H9 (cell line): ENCODE results near the gene MYOM1. TPM values are rescaled to one million over a fixed set of nuclear protein-coding genes. Genes with fewer than 3 reads are reported as not detected.

ENCODE experiments used
- DNase-seq: peaks from one replicate; pipeline ENCODE4 v3.0.0-alpha.2; 2017
- H2AFZ ChIP-seq: one replicate; pipeline ENCODE4 v1.6.1; 2013; ENCODE audit warnings: mild to moderate bottlenecking, low read length, control low read depth, moderate library complexity
- H2AK5ac ChIP-seq: 2 replicates; pipeline ENCODE4 v1.6.1; 2013; ENCODE audit warnings: low read length, control low read depth, mixed read lengths; ENCODE audit not compliant: insufficient read length
- H2BK120ac ChIP-seq: one replicate; pipeline ENCODE4 v1.6.1; 2013; ENCODE audit warnings: low read depth, mild to moderate bottlenecking, low read length, control low read depth, inconsistent platforms; ENCODE audit not compliant: poor library complexity, severe bottlenecking
- H2BK12ac ChIP-seq: 2 replicates; pipeline ENCODE4 v1.6.1; 2013; ENCODE audit warnings: low read length, control low read depth, mixed read lengths, low read depth; ENCODE audit not compliant: insufficient read length
- H2BK15ac ChIP-seq: 2 replicates; pipeline ENCODE4 v1.6.1; 2013; ENCODE audit warnings: low read depth, low read length, control low read depth
- H2BK20ac ChIP-seq: one replicate; pipeline ENCODE4 v1.6.1; 2013; ENCODE audit warnings: low read depth, mild to moderate bottlenecking, low read length, control low read depth, inconsistent platforms; ENCODE audit not compliant: poor library complexity, severe bottlenecking
- H2BK5ac ChIP-seq: 2 replicates; pipeline ENCODE4 v1.6.1; 2013; ENCODE audit warnings: low read length, control low read depth, mixed read lengths; ENCODE audit not compliant: insufficient read length
- H3K14ac ChIP-seq: 2 replicates; pipeline ENCODE4 v1.6.1; 2013; ENCODE audit warnings: low read length, control low read depth; ENCODE audit not compliant: insufficient read depth
- H3K18ac ChIP-seq: 2 replicates; pipeline ENCODE4 v1.6.1; 2013; ENCODE audit warnings: low read depth, mild to moderate bottlenecking, mixed read lengths, low read length, control low read depth; ENCODE audit not compliant: insufficient read length
- H3K23ac ChIP-seq: 2 replicates; pipeline ENCODE4 v1.6.1; 2013; ENCODE audit warnings: low read length, control low read depth, mixed read lengths, low read depth; ENCODE audit not compliant: insufficient read length
- H3K23me2 ChIP-seq: 2 replicates; pipeline ENCODE4 v1.6.1; 2013; ENCODE audit warnings: low read depth, mild to moderate bottlenecking, mixed read lengths, low read length, control low read depth; ENCODE audit not compliant: insufficient read length, poor library complexity, severe bottlenecking
- H3K27ac ChIP-seq: 2 replicates; pipeline ENCODE4 v1.5.1; 2013; ENCODE audit warnings: low read length, control low read depth, mixed read lengths, low read depth; ENCODE audit not compliant: insufficient read length
- H3K27me3 ChIP-seq: 2 replicates; pipeline ENCODE4 v1.6.1; 2013; ENCODE audit warnings: low read length, control low read depth, inconsistent platforms; ENCODE audit not compliant: insufficient read depth
- H3K4ac ChIP-seq: 2 replicates; pipeline ENCODE4 v1.6.1; 2013; ENCODE audit warnings: low read depth, mild to moderate bottlenecking, control low read depth, inconsistent platforms, low read length, moderate library complexity
- H3K4me1 ChIP-seq: 2 replicates; pipeline ENCODE4 v1.6.1; 2013; ENCODE audit warnings: low read length, control low read depth, inconsistent platforms; ENCODE audit not compliant: insufficient read depth
- H3K4me2 ChIP-seq: 2 replicates; pipeline ENCODE4 v1.6.1; 2013; ENCODE audit warnings: low read length, control low read depth, mixed read lengths; ENCODE audit not compliant: insufficient read length, insufficient read depth
- H3K56ac ChIP-seq: 2 replicates; pipeline ENCODE4 v1.6.1; 2013; ENCODE audit warnings: low read depth, mild to moderate bottlenecking, mixed read lengths, low read length, control low read depth; ENCODE audit not compliant: insufficient read length
- H3K79me1 ChIP-seq: 2 replicates; pipeline ENCODE4 v1.6.1; 2013; ENCODE audit warnings: low read depth, mild to moderate bottlenecking, moderate library complexity, low read length, control low read depth, inconsistent platforms; ENCODE audit not compliant: insufficient read depth, poor library complexity, severe bottlenecking
- H3K79me2 ChIP-seq: 2 replicates; pipeline ENCODE4 v1.6.1; 2013; ENCODE audit warnings: low read length, control low read depth, inconsistent platforms; ENCODE audit not compliant: insufficient read depth
- H3K9ac ChIP-seq: 2 replicates; pipeline ENCODE4 v1.6.1; 2013; ENCODE audit warnings: low read length, control low read depth, mixed read lengths; ENCODE audit not compliant: insufficient read length; ENCODE audit errors: extremely low read depth
- H3K9me3 ChIP-seq: one replicate; pipeline ENCODE4 v1.6.1; 2013; ENCODE audit warnings: low read depth, low read length, inconsistent platforms; ENCODE audit not compliant: control insufficient read depth
- H3T11ph ChIP-seq: one replicate; pipeline ENCODE4 v1.6.1; 2013; ENCODE audit warnings: mild to moderate bottlenecking, low read length, control low read depth, inconsistent platforms
- H4K20me1 ChIP-seq: one replicate; pipeline ENCODE4 v1.6.1; 2013; ENCODE audit not compliant: control insufficient read depth, insufficient read length, insufficient read depth
- H4K5ac ChIP-seq: 2 replicates; pipeline ENCODE4 v1.6.1; 2013; ENCODE audit warnings: low read depth, mild to moderate bottlenecking, mixed read lengths, low read length, control low read depth; ENCODE audit not compliant: insufficient read length
- H4K8ac ChIP-seq: replicated peaks from 2 replicates; pipeline ENCODE4 v1.6.1; 2013; ENCODE audit warnings: low read length, control low read depth, mixed read lengths, low read depth; ENCODE audit not compliant: insufficient read length
- H4K91ac ChIP-seq: 2 replicates; pipeline ENCODE4 v1.6.1; 2013; ENCODE audit warnings: low read depth, mild to moderate bottlenecking, moderate library complexity, mixed read lengths, low read length, control low read depth; ENCODE audit not compliant: insufficient read length
- H3K27ac Mint-ChIP-seq, 3 experiments: 2 replicates in 2 of 3; 3 replicates in 1 of 3; pipeline ENCODE4 v1.8.0; 2020 to 2021; ENCODE audit warnings: mixed read lengths in 3 of 3, mild to moderate bottlenecking in 1 of 3, moderate library complexity in 1 of 3
- H3K27me3 Mint-ChIP-seq: 2 replicates; pipeline ENCODE4 v1.8.0; 2021; ENCODE audit warnings: low read depth, mild to moderate bottlenecking, moderate library complexity, mixed read lengths
- H3K36me3 Mint-ChIP-seq, 3 experiments: 2 replicates in 2 of 3; 3 replicates in 1 of 3; pipeline ENCODE4 v1.8.0; 2020 to 2021; ENCODE audit warnings: low read depth in 3 of 3, mixed read lengths in 3 of 3; ENCODE audit not compliant: insufficient read depth in 1 of 3
- H3K4me1 Mint-ChIP-seq, 2 experiments: 2 replicates each; pipeline ENCODE4 v1.8.0; 2020; ENCODE audit warnings: mixed read lengths in 2 of 2
- H3K4me3 Mint-ChIP-seq, 2 experiments: 2 replicates in 1 of 2; 3 replicates in 1 of 2; pipeline ENCODE4 v1.8.0; 2020 to 2021; ENCODE audit warnings: mild to moderate bottlenecking in 2 of 2, mixed read lengths in 2 of 2, moderate library complexity in 1 of 2
- H3K9me3 Mint-ChIP-seq, 2 experiments: 2 replicates in 1 of 2; 3 replicates in 1 of 2; pipeline ENCODE4 v1.8.0; 2020; ENCODE audit warnings: mild to moderate bottlenecking in 2 of 2, mixed read lengths in 2 of 2, moderate library complexity in 1 of 2
- CTCF ChIP-seq: fragments of 200-600 bp; sonication (generic); conservative IDR thresholded peaks from 3 replicates; pipeline ENCODE4 v1.8.0; 2021; ENCODE audit warnings: antibody characterized with exemption, mild to moderate bottlenecking
- WGBS: extraction: QIAGEN DNeasy Blood & Tissue Kit; methylation state at CpG from one replicate; pipeline ENCODE4 v1.1.7; 2013; ENCODE audit warnings: missing lambda C conversion rate, low lambda C conversion rate, mixed read lengths; ENCODE audit not compliant: insufficient read length; ENCODE audit errors: extremely low coverage; 5-methylcytosine and 5-hydroxymethylcytosine counted together
- total RNA-seq: library from RNA; stranded (reverse); gene quantifications from 2 replicates; pipeline ENCODE4 v1.2.1, GENCODE V29; 2021

MYOM1 gene
- total RNA-seq, 1 experiment from 2014 or later, result 0.17 TPM

GRCh38 chr18:3148930-3149535 is 70.7 kb downstream of the MYOM1 start:
- no peaks in the 10 kb centered on the region for H4K20me1 ChIP-seq
- H3K9ac ChIP-seq, result no peak overlapping the region
- H2BK15ac ChIP-seq, result no peak overlapping the region
- no peaks in the 10 kb centered on the region for H3K79me2 ChIP-seq
- H2BK120ac ChIP-seq, result no peak overlapping the region
- no peak overlapping the region for H2BK20ac ChIP-seq
- H2BK5ac ChIP-seq, result no peak overlapping the region
- no peak overlapping the region for H3K23ac ChIP-seq
- no peaks in the 10 kb centered on the region for H3K9me3 ChIP-seq
- Mint-ChIP-seq H3K4me1 (peaks cover 4 to 5% of the 10 kb centered on the region in 2 experiments; a peak in 3 of 4 replicates), H3K4me3 (no peak overlapping the region), H3K36me3 (no peaks in the 10 kb centered on the region), H3K27ac (no peak overlapping the region; a peak in 1 of 7 replicates), H3K9me3 (no peaks in the 10 kb centered on the region), H3K27me3 (no peaks in the 10 kb centered on the region)
- H2BK12ac ChIP-seq, result no peak overlapping the region
- no peak overlapping the region for H3K27ac ChIP-seq
- H3K23me2 ChIP-seq, result no peaks in the 10 kb centered on the region
- no peak overlapping the region for H3T11ph ChIP-seq
- H3K27me3 ChIP-seq, result no peaks in the 10 kb centered on the region
- H2AK5ac ChIP-seq, result no peak overlapping the region
- no peak overlapping the region for H4K91ac ChIP-seq
- no peak overlapping the region for H2AFZ ChIP-seq
- H4K8ac ChIP-seq, result no peak overlapping the region
- WGBS, result no CpG with 5 or more reads among the region's 4 CpGs
- no peak overlapping the region for H4K5ac ChIP-seq
- H3K14ac ChIP-seq, result no peak overlapping the region
- TF ChIP-seq CTCF, result no peak
- no peak overlapping the region for H3K4me2 ChIP-seq
- H3K18ac ChIP-seq, result no peak overlapping the region
- no peak overlapping the region for H3K56ac ChIP-seq
- H3K4ac ChIP-seq, result no peak overlapping the region
- no peaks in the 10 kb centered on the region for H3K79me1 ChIP-seq
- no peak for DNase-seq
- H3K4me1 ChIP-seq, result no peaks in the 10 kb centered on the region
